Transverse colon (tissue), 4 donors: ENCODE data around the gene PHF12.

Experiments used
- POLR2AphosphoS5 ChIP-seq, 3 donors: sonication (generic); formaldehyde crosslinking; IDR thresholded peaks; one replicate each; pipeline ENCODE4 v1.6.1; 2016; ENCODE audit warnings: antibody characterized with exemption in 3 of 3
- TF ChIP-seq, protein P1 (sequence below), 5 experiments: fragments of 200-600 bp in 3 of 5; fragments of 450-650 bp in 2 of 5; sonication (generic) in 3 of 5; IDR thresholded peaks; 1 replicate in 2 of 5; 2 replicates in 3 of 5; pipeline ENCODE4 v1.5.1; 2016 to 2017; ENCODE audit warnings: antibody characterized with exemption in 5 of 5, inconsistent platforms in 3 of 5, mild to moderate bottlenecking in 2 of 5, moderate library complexity in 1 of 5

DNA sequence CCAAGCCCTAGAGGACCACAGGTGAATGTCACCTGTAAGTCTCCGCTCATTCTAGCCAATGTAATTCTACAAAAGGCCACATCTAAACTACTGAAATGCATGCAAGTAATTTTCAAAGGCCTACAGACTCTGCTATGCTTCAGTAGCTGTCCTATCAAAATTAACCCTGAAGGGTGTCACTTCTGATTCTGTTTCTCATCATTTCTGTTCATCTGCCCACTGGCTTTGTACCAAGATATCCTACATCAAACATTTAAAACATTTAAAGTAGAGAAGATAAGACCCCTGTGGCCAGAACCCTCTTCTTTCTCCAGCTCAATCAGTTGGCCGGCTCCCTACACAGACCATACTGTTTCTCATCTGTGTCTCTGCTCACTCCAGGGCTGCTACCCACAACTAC lies 21.5 kb downstream of the PHF12 start:
- TF ChIP-seq, protein P1, sequence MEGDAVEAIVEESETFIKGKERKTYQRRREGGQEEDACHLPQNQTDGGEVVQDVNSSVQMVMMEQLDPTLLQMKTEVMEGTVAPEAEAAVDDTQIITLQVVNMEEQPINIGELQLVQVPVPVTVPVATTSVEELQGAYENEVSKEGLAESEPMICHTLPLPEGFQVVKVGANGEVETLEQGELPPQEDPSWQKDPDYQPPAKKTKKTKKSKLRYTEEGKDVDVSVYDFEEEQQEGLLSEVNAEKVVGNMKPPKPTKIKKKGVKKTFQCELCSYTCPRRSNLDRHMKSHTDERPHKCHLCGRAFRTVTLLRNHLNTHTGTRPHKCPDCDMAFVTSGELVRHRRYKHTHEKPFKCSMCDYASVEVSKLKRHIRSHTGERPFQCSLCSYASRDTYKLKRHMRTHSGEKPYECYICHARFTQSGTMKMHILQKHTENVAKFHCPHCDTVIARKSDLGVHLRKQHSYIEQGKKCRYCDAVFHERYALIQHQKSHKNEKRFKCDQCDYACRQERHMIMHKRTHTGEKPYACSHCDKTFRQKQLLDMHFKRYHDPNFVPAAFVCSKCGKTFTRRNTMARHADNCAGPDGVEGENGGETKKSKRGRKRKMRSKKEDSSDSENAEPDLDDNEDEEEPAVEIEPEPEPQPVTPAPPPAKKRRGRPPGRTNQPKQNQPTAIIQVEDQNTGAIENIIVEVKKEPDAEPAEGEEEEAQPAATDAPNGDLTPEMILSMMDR (IDR thresholded peaks at IDR 0.05) = no peak
- no peak for TF ChIP-seq POLR2AphosphoS5 (IDR thresholded peaks at IDR 0.05)
